BLaER1 (cell line): ENCODE measurements around the gene EPSTI1.

ENCODE experiments used
- H3K27ac ChIP-seq: shearing (Covaris generic); formaldehyde crosslinking; 2 replicates; pipeline ENCODE4 v1.8.1; 2022
- H3K27me3 ChIP-seq: shearing (Covaris generic); formaldehyde crosslinking; 2 replicates; pipeline ENCODE4 v1.8.1; 2022
- H3K36me3 ChIP-seq: shearing (Covaris generic); formaldehyde crosslinking; 2 replicates; pipeline ENCODE4 v1.8.1; 2022
- H3K4me1 ChIP-seq: shearing (Covaris generic); formaldehyde crosslinking; 2 replicates; pipeline ENCODE4 v1.8.1; 2022
- H3K4me2 ChIP-seq: shearing (Covaris generic); formaldehyde crosslinking; 2 replicates; pipeline ENCODE4 v1.8.1; 2022
- H3K4me3 ChIP-seq: shearing (Covaris generic); formaldehyde crosslinking; 2 replicates; pipeline ENCODE4 v1.8.1; 2022
- H3K9ac ChIP-seq: shearing (Covaris generic); formaldehyde crosslinking; 2 replicates; pipeline ENCODE4 v1.8.1; 2022
- H3K9me3 ChIP-seq: shearing (Covaris generic); formaldehyde crosslinking; 2 replicates; pipeline ENCODE4 v1.8.1; 2022
- H4K20me1 ChIP-seq: shearing (Covaris generic); formaldehyde crosslinking; 2 replicates; pipeline ENCODE4 v1.8.1; 2022
- Cebpa-rat ChIP-seq: shearing (Covaris generic); IDR thresholded peaks from 2 replicates; pipeline ENCODE4 v1.8.1; 2022

Gene EPSTI1

GRCh38 chr13:43023289-43023963 lies 31.4 kb upstream of the EPSTI1 start, which contains the start of gene DNAJC15:
Gene DNAJC15 (plus strand): TSS chr13:43023586. CDS start chr13:43023627, 41 bp downstream.
- peaks cover 9% of the 10 kb centered on the region; the same call in 1 of the 2 replicates for H3K27me3 ChIP-seq
- no peaks in the 10 kb centered on the region for H4K20me1 ChIP-seq
- no peak for TF ChIP-seq Cebpa-rat
- no peaks in the 10 kb centered on the region for H3K36me3 ChIP-seq
- H3K4me3 ChIP-seq, result peak within 1 kb of the TSS; percentile 53
- H3K9ac ChIP-seq, result no peak within 1 kb of the TSS; the same call in 1 of the 2 replicates
- H3K4me2 ChIP-seq, result no peak within 1 kb of the TSS; the same call in 1 of the 2 replicates
- H3K27ac ChIP-seq, result no peak within 1 kb of the TSS
- no peaks in the 10 kb centered on the region for H3K4me1 ChIP-seq
- peaks cover 12% of the 10 kb centered on the region; the same call in 1 of the 2 replicates for H3K9me3 ChIP-seq

GRCh38 chr13:43022934-43023288 lies 30.9 kb upstream of the EPSTI1 start:
- TF ChIP-seq Cebpa-rat, result no peak

GRCh38 chr13:43021926-43022670 lies 30.1 kb upstream of the EPSTI1 start:
- TF ChIP-seq Cebpa-rat, result no peak
- H3K9me3 ChIP-seq, result peaks cover 12% of the 10 kb centered on the region; the same call in 1 of the 2 replicates
- H3K4me2 ChIP-seq, result no peak overlapping the region
- no peak overlapping the region for H3K9ac ChIP-seq
- no peaks in the 10 kb centered on the region for H4K20me1 ChIP-seq
- peaks cover 9% of the 10 kb centered on the region; the same call in 1 of the 2 replicates for H3K27me3 ChIP-seq
- H3K36me3 ChIP-seq, result no peaks in the 10 kb centered on the region
- H3K27ac ChIP-seq, result no peak overlapping the region
- H3K4me3 ChIP-seq, result no peak overlapping the region
- no peaks in the 10 kb centered on the region for H3K4me1 ChIP-seq

More at GRCh38 chr13:43022934-43023288, 30.9 kb upstream of the EPSTI1 start:
- H3K9me3 ChIP-seq, result peaks cover 12% of the 10 kb centered on the region; the same call in 1 of the 2 replicates
- no peaks in the 10 kb centered on the region for H3K36me3 ChIP-seq
- no peak overlapping the region for H3K4me2 ChIP-seq
- peaks cover 9% of the 10 kb centered on the region; the same call in 1 of the 2 replicates for H3K27me3 ChIP-seq
- no peak overlapping the region for H3K4me3 ChIP-seq
- no peaks in the 10 kb centered on the region for H3K4me1 ChIP-seq
- H3K27ac ChIP-seq, result no peak overlapping the region
- H4K20me1 ChIP-seq, result no peaks in the 10 kb centered on the region
- no peak overlapping the region for H3K9ac ChIP-seq

- Histone ChIP-seq H3K27ac (no peak overlapping the region), H3K9me3 (peaks cover 12% of the 10 kb centered on the region; the same call in 1 of the 2 replicates), H3K4me1 (no peaks in the 10 kb centered on the region), H3K27me3 (peaks cover 9% of the 10 kb centered on the region; the same call in 1 of the 2 replicates), H4K20me1 (no peaks in the 10 kb centered on the region), H3K4me2 (no peak overlapping the region), H3K9ac (no peak overlapping the region), H3K4me3 (no peak overlapping the region), H3K36me3 (no peaks in the 10 kb centered on the region)
- TF ChIP-seq Cebpa-rat, result no peak
These were observed 28.8 kb upstream of the EPSTI1 start for GRCh38 chr13:43020794-43021193.

- peaks cover 9% of the 10 kb centered on the region; the same call in 1 of the 2 replicates for H3K27me3 ChIP-seq
- no peak overlapping the region for H3K4me3 ChIP-seq
- H4K20me1 ChIP-seq, result no peaks in the 10 kb centered on the region
- no peaks in the 10 kb centered on the region for H3K4me1 ChIP-seq
- TF ChIP-seq Cebpa-rat, result no peak
- H3K9ac ChIP-seq, result no peak overlapping the region
- H3K9me3 ChIP-seq, result peaks cover 12% of the 10 kb centered on the region; the same call in 1 of the 2 replicates
- H3K27ac ChIP-seq, result no peak overlapping the region
- no peaks in the 10 kb centered on the region for H3K36me3 ChIP-seq
- no peak overlapping the region for H3K4me2 ChIP-seq
These were observed 27.8 kb upstream of the EPSTI1 start for GRCh38 chr13:43019811-43020210.

GRCh38 chr13:43016226-43016625 lies 24.2 kb upstream of the EPSTI1 start:
- Histone ChIP-seq H3K4me3 (no peak overlapping the region), H3K27ac (no peak overlapping the region)
- no peak for TF ChIP-seq Cebpa-rat

GRCh38 chr13:43014162-43014561 lies 22.1 kb upstream of the EPSTI1 start:
- Histone ChIP-seq H3K4me2 (no peak overlapping the region), H3K27me3 (no peaks in the 10 kb centered on the region), H3K4me3 (no peak overlapping the region), H4K20me1 (no peaks in the 10 kb centered on the region), H3K9ac (no peak overlapping the region), H3K36me3 (no peaks in the 10 kb centered on the region), H3K4me1 (no peaks in the 10 kb centered on the region), H3K9me3 (no peaks in the 10 kb centered on the region), H3K27ac (no peak overlapping the region)
- TF ChIP-seq Cebpa-rat, result no peak

More at GRCh38 chr13:43016226-43016625, 24.2 kb upstream of the EPSTI1 start:
- H4K20me1 ChIP-seq, result no peaks in the 10 kb centered on the region
- H3K9ac ChIP-seq, result no peak overlapping the region
- no peaks in the 10 kb centered on the region for H3K4me1 ChIP-seq
- H3K36me3 ChIP-seq, result no peaks in the 10 kb centered on the region
- H3K27me3 ChIP-seq, result no peaks in the 10 kb centered on the region
- H3K9me3 ChIP-seq, result no peaks in the 10 kb centered on the region
- no peak overlapping the region for H3K4me2 ChIP-seq

GRCh38 chr13:43009506-43009905 lies 17.5 kb upstream of the EPSTI1 start:
- Histone ChIP-seq H3K4me2 (no peak overlapping the region), H3K27ac (no peak overlapping the region), H3K9me3 (no peaks in the 10 kb centered on the region), H3K9ac (no peak overlapping the region), H3K27me3 (no peaks in the 10 kb centered on the region), H3K36me3 (no peaks in the 10 kb centered on the region), H4K20me1 (no peaks in the 10 kb centered on the region), H3K4me1 (no peaks in the 10 kb centered on the region), H3K4me3 (no peak overlapping the region)
- no peak; the same call in 1 of the 2 replicates for TF ChIP-seq Cebpa-rat

- Histone ChIP-seq H3K9ac (no peak overlapping the region), H3K27me3 (no peaks in the 10 kb centered on the region), H3K27ac (no peak overlapping the region), H3K4me1 (no peaks in the 10 kb centered on the region), H3K36me3 (no peaks in the 10 kb centered on the region), H4K20me1 (no peaks in the 10 kb centered on the region), H3K4me3 (no peak overlapping the region), H3K9me3 (no peaks in the 10 kb centered on the region), H3K4me2 (no peak overlapping the region)
- TF ChIP-seq Cebpa-rat, result no peak
These were observed 16.6 kb upstream of the EPSTI1 start for GRCh38 chr13:43008596-43008995.
